Dermis blood vessel endothelial cell (primary cell): ENCODE data around the gene SMIM44. TPM values are rescaled to one million over a fixed set of nuclear protein-coding genes. Genes with fewer than 3 reads are reported as not detected.
"Not testable (repeated sequence)": the region's sequence is repeated elsewhere in the genome, so short reads cannot be mapped to it uniquely, and the experiment has no call there.

Source experiments
- DNase-seq: peaks from one replicate; pipeline ENCODE4 v3.0.0; 2010
- total RNA-seq: library from RNA; depleted of rRNA; stranded (reverse); fragments of >200 nt; gene quantifications from 2 replicates; pipeline ENCODE4 v1.2.3, GENCODE V29; 2014

SMIM44 gene
- total RNA-seq: not detected in 2 replicates

GRCh38 chr19:3483226-3483628 lies at the start of gene SMIM44:
Gene SMIM44, minus strand, starts transcription at chr19:3483441. Its CDS starts 38 bp downstream, at chr19:3483403.
- no peak for DNase-seq

- no peak for DNase-seq
Measured at GRCh38 chr19:3533033-3533432, 49.8 kb upstream of the SMIM44 start.

- no peak for DNase-seq
Measured at GRCh38 chr19:3532154-3532786, 49.0 kb upstream of the SMIM44 start.

- DNase-seq: no peak
Measured at GRCh38 chr19:3531716-3532115, 48.5 kb upstream of the SMIM44 start.

GRCh38 chr19:3530389-3530788 lies 47.1 kb upstream of the SMIM44 start:
- DNase-seq: no peak

- DNase-seq: not testable (repeated sequence)
Measured at GRCh38 chr19:3529299-3529698, 46.1 kb upstream of the SMIM44 start.

GRCh38 chr19:3528539-3529211 lies 45.4 kb upstream of the SMIM44 start:
- no peak for DNase-seq

- DNase-seq: no peak
Measured at GRCh38 chr19:3528080-3528479, 44.8 kb upstream of the SMIM44 start.

GRCh38 chr19:3527238-3527910 lies 44.1 kb upstream of the SMIM44 start:
- no peak for DNase-seq

- DNase-seq: no peak
Measured at GRCh38 chr19:3526507-3527237, 43.4 kb upstream of the SMIM44 start.

GRCh38 chr19:3524904-3525451 lies 41.7 kb upstream of the SMIM44 start:
- no peak for DNase-seq

- DNase-seq: no peak
Measured at GRCh38 chr19:3524078-3524842, 41.0 kb upstream of the SMIM44 start.

GRCh38 chr19:3523361-3524077 lies 40.3 kb upstream of the SMIM44 start:
- DNase-seq: no peak

GRCh38 chr19:3522421-3523360 lies 39.5 kb upstream of the SMIM44 start:
- DNase-seq: no peak

- no peak for DNase-seq
Measured at GRCh38 chr19:3521104-3521445, 37.8 kb upstream of the SMIM44 start.

- no peak for DNase-seq
Measured at GRCh38 chr19:3520166-3521103, 37.2 kb upstream of the SMIM44 start.

GRCh38 chr19:3519126-3519525 lies 35.9 kb upstream of the SMIM44 start:
- no peak for DNase-seq

- DNase-seq: no peak
Measured at GRCh38 chr19:3518659-3519058, 35.4 kb upstream of the SMIM44 start.

- no peak for DNase-seq
Measured at GRCh38 chr19:3518255-3518654, 35.0 kb upstream of the SMIM44 start.
